Mammary epithelial cell (primary cell): ENCODE measurements around the gene KCNJ9.

Source experiments
- CTCF ChIP-seq, 2 donors: IDR thresholded peaks in 1 of 2; conservative IDR thresholded peaks in 1 of 2; 2 replicates each; pipeline ENCODE4 v1.5.1; 2011 to 2012; ENCODE audit warnings: inconsistent platforms in 2 of 2, low read length in 2 of 2, mild to moderate bottlenecking in 2 of 2, control low read depth in 1 of 2, low read depth in 1 of 2; ENCODE audit not compliant: insufficient read depth in 1 of 2; ENCODE audit errors: extremely low read depth in 1 of 2
- EZH2 ChIP-seq: IDR thresholded peaks from 2 replicates; pipeline ENCODE4 v1.6.1; 2012; ENCODE audit warnings: low read length, inconsistent platforms, borderline replicate concordance

GRCh38 chr1:160105155-160105554, 23.8 kb downstream of the KCNJ9 start:
- TF ChIP-seq CTCF (conservative IDR thresholded peaks at IDR 0.05 in 1 of 2, IDR thresholded peaks at IDR 0.05 in 1 of 2; ENCODE audit: extremely low read depth in 1 of 2, insufficient read depth in 1 of 2, low read depth in 1 of 2, low read length in 2 of 2) (no peak), EZH2 (no peak)
